Osteoblast (primary cell): ENCODE measurements around the gene SPATS2L. TPM values are rescaled to one million over a fixed set of nuclear protein-coding genes. Genes with fewer than 3 reads are reported as not detected.

Experiments
- DNase-seq: peaks from one replicate; pipeline ENCODE4 v3.0.0; 2011; ENCODE audit warnings: low spot score, mixed read lengths; ENCODE audit not compliant: insufficient read length; ENCODE audit errors: missing footprints
- H2AFZ ChIP-seq: 2 replicates; pipeline ENCODE4 v1.6.0; 2011; ENCODE audit warnings: mild to moderate bottlenecking, low read length
- H3K27ac ChIP-seq: 2 replicates; pipeline ENCODE4 v1.5.1; 2011; ENCODE audit warnings: mild to moderate bottlenecking, low read depth, low read length, moderate library complexity
- H3K27me3 ChIP-seq: 2 replicates; pipeline ENCODE4 v1.6.0; 2012; ENCODE audit warnings: mild to moderate bottlenecking, control low read depth, inconsistent platforms, low read length, moderate library complexity; ENCODE audit not compliant: insufficient read depth
- H3K36me3 ChIP-seq: 2 replicates; pipeline ENCODE4 v1.5.1; 2011; ENCODE audit warnings: mild to moderate bottlenecking, low read length, control low read depth, moderate library complexity; ENCODE audit not compliant: insufficient read depth
- H3K4me1 ChIP-seq: 2 replicates; pipeline ENCODE4 v1.5.1; 2011; ENCODE audit warnings: mild to moderate bottlenecking, low read length, control low read depth, moderate library complexity; ENCODE audit not compliant: insufficient read depth
- H3K4me2 ChIP-seq: 2 replicates; pipeline ENCODE4 v1.6.0; 2011; ENCODE audit warnings: mild to moderate bottlenecking, low read length; ENCODE audit not compliant: insufficient read depth
- H3K4me3 ChIP-seq: fragments of 200-600 bp; sonication (generic); 3 replicates; pipeline ENCODE4 v1.5.1; 2012; ENCODE audit warnings: mild to moderate bottlenecking, low read length, inconsistent platforms; ENCODE audit not compliant: insufficient read depth
- H3K79me2 ChIP-seq: 2 replicates; pipeline ENCODE4 v1.6.0; 2012; ENCODE audit warnings: mild to moderate bottlenecking, low read length, control low read depth, inconsistent platforms; ENCODE audit not compliant: insufficient read depth
- H3K9me3 ChIP-seq: 2 replicates; pipeline ENCODE4 v1.5.1; 2011; ENCODE audit warnings: low read depth, low read length, control low read depth
- H4K20me1 ChIP-seq: 2 replicates; pipeline ENCODE4 v1.6.0; 2012; ENCODE audit warnings: mild to moderate bottlenecking, low read length, control low read depth; ENCODE audit not compliant: insufficient read depth
- CTCF ChIP-seq: IDR thresholded peaks from 2 replicates; pipeline ENCODE4 v1.5.1; 2011; ENCODE audit warnings: mild to moderate bottlenecking, low read depth, low read length, moderate library complexity; ENCODE audit errors: extremely low read depth
- total RNA-seq: library from RNA; depleted of rRNA; stranded (reverse); fragments of >200 nt; gene quantifications from 2 replicates; pipeline ENCODE4 v1.2.3, GENCODE V29; 2012

Gene SPATS2L
- total RNA-seq, 1 donor = 74.6 TPM

GRCh38 chr2:200455958-200456421, 149.5 kb downstream of the SPATS2L start:
- H3K79me2 ChIP-seq = no peaks in the 10 kb centered on the region
- H4K20me1 ChIP-seq = no peaks in the 10 kb centered on the region
- H2AFZ ChIP-seq = no peak overlapping the region
- no peak overlapping the region for H3K4me3 ChIP-seq
- no peaks in the 10 kb centered on the region for H3K27me3 ChIP-seq
- H3K36me3 ChIP-seq = peaks cover 8% of the 10 kb centered on the region
- TF ChIP-seq CTCF = no peak
- H3K9me3 ChIP-seq = no peaks in the 10 kb centered on the region
- H3K27ac ChIP-seq = no peak overlapping the region
- DNase-seq = no peak
- no peak overlapping the region for H3K4me2 ChIP-seq
- H3K4me1 ChIP-seq = peaks cover 18% of the 10 kb centered on the region

GRCh38 chr2:200456567-200456966, 150.1 kb downstream of the SPATS2L start:
- TF ChIP-seq CTCF = no peak
- Histone ChIP-seq H3K4me3 (no peak overlapping the region), H3K9me3 (no peaks in the 10 kb centered on the region), H3K27ac (no peak overlapping the region), H3K36me3 (peaks cover 14% of the 10 kb centered on the region), H3K79me2 (no peaks in the 10 kb centered on the region), H3K4me2 (no peak overlapping the region), H3K27me3 (no peaks in the 10 kb centered on the region), H2AFZ (no peak overlapping the region), H3K4me1 (peaks cover 18% of the 10 kb centered on the region), H4K20me1 (no peaks in the 10 kb centered on the region)
- DNase-seq = no peak

- no peak for TF ChIP-seq CTCF
- DNase-seq = no peak
- Histone ChIP-seq H3K4me3 (no peak overlapping the region), H3K4me1 (peaks cover 18% of the 10 kb centered on the region), H3K36me3 (peaks cover 32% of the 10 kb centered on the region), H4K20me1 (no peaks in the 10 kb centered on the region), H3K27ac (no peak overlapping the region), H3K9me3 (no peaks in the 10 kb centered on the region), H3K27me3 (no peaks in the 10 kb centered on the region), H3K79me2 (no peaks in the 10 kb centered on the region), H2AFZ (no peak overlapping the region), H3K4me2 (no peak overlapping the region)
Observed at GRCh38 chr2:200459101-200459500, 152.6 kb downstream of the SPATS2L start.

- TF ChIP-seq CTCF = no peak
- H3K4me1 ChIP-seq = peaks cover 10% of the 10 kb centered on the region
- H3K4me3 ChIP-seq = no peak overlapping the region
- H3K27me3 ChIP-seq = no peaks in the 10 kb centered on the region
- no peak overlapping the region for H3K27ac ChIP-seq
- no peaks in the 10 kb centered on the region for H4K20me1 ChIP-seq
- H3K4me2 ChIP-seq = no peak overlapping the region
- H3K36me3 ChIP-seq = peaks cover 37% of the 10 kb centered on the region
- no peak overlapping the region for H2AFZ ChIP-seq
- H3K79me2 ChIP-seq = no peaks in the 10 kb centered on the region
- no peaks in the 10 kb centered on the region for H3K9me3 ChIP-seq
- no peak for DNase-seq
Observed at GRCh38 chr2:200461846-200462710, 155.6 kb downstream of the SPATS2L start.
